NCI-H345 treated with DMSO at 0.1 percent for 48 hours (cell line): ENCODE results near the gene SBK3.
"Not testable (repeated sequence)": the region's sequence is repeated elsewhere in the genome, so short reads cannot be mapped to it uniquely, and the experiment has no call there.

ENCODE experiments used
- DNase-seq: peaks from one replicate; lab custom pipeline; 2025; ENCODE audit not compliant: unreplicated experiment; lab: John Stamatoyannopoulos, UW

SBK3 gene, protein sequence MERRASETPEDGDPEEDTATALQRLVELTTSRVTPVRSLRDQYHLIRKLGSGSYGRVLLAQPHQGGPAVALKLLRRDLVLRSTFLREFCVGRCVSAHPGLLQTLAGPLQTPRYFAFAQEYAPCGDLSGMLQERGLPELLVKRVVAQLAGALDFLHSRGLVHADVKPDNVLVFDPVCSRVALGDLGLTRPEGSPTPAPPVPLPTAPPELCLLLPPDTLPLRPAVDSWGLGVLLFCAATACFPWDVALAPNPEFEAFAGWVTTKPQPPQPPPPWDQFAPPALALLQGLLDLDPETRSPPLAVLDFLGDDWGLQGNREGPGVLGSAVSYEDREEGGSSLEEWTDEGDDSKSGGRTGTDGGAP

DNA sequence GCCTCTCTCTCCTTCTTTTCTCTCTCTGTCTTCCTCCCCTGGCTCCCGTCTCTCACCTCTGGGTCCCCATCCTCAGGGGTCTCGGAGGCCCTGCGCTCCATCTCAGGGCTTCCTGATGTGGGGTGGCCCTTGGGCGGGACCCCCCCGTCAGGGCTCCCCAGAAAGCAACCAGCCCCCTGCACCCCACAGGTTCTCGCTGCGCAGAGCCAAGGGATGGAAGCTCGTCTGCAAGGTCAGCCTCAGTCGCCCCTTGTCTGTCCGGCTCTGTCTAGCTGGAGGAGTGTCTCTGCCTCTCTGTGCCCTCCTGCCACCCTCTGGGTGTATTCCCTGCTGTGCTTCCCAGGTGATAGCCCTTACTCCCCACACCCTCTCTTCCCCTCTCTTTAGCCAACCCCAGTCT is at the start of gene SBK3:
Gene SBK3, minus strand, starts transcription at position 101 of the 400 bp plus-strand sequence. Its CDS starts 0 bp downstream, at position 101.
- no peak for DNase-seq

DNA sequence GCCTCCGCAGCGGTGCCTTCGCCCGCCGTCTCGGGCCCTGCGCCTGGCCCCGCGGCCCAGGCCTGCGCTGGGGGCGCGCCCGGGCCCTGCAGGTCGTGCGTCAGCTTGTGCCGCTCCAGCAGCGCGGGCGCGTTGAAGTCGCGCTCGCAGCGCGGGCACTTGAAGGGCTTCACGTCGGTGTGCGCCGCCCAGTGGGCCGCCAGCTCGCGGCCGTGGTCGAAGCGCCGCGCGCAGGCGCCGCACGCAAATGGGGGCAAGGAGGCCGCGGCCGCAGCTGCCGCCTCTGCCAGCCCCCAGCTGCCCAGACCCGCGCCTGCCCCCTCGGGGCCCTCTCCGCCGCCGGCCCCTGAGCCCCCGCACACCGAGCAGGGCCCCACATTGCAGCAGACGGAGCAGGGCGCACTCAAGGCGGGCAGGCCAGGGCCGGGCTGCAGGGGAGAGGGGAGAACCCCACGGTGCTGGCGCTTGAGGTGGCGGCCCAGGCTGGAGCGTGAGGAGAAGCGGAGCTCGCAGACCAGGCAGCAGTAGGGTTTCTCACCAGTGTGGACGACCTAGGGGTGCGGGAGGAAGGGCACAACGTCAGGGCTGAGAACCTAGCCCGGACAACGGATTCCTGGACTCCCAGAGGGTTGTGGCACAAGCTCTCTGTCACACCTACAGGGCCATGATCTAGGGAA is 47.9 kb upstream of the SBK3 start:
- no peak for DNase-seq

DNA sequence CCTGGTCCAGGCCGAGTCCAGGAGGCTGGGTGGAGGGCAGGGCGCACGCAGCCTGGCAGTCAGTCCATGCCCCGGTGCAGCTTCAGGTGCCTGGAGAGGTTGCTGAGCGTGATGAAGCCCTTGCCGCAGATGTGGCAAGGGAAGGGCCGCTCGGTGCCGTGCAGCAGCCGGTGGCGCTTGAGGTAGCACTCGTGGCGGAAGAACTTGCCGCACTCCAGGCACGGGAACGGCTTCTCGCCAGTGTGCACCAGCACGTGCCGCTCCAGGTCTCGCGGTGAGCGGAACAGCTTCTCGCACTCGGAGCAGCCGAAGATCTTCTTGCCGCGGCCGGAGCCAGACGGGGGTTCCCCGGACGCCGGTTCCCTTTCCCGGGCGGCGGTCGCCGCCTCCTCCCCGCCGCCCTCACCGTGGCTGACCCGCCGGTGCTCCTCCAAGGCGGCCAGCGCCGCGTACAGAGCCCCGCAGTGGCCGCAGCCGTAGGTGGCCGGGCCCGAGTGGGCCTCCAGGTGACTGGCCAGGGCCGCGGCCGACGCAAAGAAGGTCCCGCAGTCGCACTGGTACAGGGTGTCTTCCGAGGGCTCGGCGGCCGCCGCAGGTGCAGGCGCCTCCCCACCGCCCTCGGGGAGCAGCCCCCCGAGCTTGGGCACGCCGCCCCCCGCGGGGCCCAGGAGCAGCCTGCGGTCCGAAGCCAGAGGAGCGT is 47.2 kb upstream of the SBK3 start:
- no peak for DNase-seq

DNA sequence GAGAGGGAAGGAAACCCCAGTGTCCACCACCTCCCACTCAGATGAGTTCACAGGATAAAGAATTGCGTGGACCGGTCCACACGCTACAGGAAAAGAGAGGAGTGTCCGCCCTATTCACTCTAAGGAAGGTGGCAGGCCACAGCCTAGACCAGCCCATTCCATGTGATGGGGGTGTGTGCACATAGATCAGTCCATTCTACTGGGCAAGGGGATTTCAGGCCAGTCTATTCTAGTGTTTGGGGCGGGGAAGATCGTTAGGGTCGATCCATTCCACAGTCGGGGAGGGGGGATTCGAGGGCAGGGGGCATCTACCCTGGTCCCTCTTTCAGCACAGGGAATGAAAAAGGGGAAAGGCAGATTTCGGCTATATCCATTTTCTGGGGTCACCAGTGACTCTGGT is 46.2 kb upstream of the SBK3 start:
- DNase-seq, result no peak

DNA sequence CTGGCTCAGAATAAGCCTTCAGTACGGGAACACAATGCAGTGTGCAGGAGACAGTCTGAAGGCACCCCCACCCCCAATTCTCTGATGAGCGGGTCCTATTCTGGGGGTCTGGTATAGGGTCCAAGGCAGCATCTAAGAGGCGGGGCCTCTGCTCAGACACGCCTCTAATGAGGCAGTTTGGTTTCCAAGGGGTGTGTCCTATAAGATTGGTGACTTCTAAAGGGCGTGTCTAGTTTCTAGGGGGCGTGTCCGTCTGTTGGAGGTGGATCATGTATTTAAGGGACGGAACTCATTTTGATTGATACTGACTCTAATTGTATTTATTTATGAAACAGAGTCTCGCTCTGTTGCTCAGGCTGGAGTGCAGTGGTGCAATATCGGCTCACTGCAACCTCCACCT is 45.3 kb upstream of the SBK3 start:
- no peak for DNase-seq

DNA sequence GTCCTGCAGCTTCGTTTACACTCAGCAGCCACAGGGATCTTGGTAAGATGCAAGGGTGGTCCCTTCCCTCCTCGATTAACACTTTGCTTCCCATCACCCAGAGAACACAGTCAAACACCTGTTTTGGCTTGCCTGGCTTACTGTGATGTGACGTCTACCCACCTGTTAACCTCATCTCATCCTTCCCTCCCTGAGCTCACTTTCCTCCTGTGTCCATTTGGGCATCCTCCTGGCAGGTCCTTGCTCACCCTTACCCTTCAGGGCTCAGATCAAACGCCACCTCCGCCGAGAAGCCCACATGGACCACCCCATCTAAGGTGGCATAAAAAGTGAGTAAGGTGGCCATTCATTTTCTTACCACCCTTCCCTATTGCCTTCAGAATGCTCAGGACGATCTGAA is 44.8 kb upstream of the SBK3 start:
- no peak for DNase-seq

DNA sequence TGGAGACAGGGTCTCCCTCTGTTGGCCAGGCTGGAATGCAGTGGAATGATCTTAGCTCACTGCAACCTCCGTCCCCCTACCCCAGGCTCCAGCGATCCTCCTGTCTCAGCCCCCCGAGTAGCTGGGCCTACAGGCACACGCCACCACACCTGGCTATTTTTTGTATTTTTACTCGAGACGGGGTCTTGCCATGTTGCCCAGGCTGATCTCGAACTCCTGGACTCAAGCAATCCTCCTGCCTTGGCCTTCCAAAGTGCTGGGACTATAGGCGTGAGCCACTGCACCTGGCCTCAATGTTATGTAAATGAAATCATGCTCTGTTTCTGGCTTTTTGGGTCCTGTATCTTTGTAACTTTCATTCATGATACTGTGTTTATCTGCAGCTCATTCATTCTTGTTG is 43.4 kb upstream of the SBK3 start:
- no peak for DNase-seq

DNA sequence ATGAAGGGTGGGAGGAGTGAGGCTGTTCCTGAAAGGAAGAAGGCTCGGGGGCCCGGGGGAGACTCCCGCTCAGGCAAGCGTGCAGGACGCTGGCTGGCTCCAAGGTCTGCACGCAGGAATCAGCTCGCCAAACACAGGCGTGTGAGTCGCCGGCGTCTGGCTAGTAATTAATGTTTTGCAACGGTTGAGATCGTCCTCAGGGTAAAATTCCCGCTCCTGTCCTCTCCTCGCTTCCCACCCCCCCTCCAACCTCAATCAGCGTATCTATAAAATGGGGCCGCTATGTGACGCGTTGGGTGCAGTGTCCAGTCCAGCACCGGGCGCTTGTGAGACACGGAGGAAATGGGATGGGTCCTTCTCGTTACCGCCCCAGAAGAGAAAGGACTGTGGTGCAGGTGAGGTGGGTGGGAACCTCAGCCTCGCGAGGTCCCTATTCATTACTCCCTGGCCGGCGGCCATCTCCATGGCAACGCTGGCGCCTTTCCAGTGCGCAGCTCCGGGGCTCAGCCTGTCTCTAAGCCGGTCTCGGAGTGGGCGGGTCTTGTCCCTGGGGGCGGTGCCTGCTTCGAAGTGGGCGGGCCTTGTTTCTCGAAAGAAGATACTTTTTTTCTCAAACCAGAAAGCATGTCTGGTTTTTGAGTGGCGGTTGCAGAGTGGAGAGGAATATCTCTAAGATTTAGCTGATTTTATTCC is 41.8 kb upstream of the SBK3 start:
- DNase-seq, result peak; percentile 88

DNA sequence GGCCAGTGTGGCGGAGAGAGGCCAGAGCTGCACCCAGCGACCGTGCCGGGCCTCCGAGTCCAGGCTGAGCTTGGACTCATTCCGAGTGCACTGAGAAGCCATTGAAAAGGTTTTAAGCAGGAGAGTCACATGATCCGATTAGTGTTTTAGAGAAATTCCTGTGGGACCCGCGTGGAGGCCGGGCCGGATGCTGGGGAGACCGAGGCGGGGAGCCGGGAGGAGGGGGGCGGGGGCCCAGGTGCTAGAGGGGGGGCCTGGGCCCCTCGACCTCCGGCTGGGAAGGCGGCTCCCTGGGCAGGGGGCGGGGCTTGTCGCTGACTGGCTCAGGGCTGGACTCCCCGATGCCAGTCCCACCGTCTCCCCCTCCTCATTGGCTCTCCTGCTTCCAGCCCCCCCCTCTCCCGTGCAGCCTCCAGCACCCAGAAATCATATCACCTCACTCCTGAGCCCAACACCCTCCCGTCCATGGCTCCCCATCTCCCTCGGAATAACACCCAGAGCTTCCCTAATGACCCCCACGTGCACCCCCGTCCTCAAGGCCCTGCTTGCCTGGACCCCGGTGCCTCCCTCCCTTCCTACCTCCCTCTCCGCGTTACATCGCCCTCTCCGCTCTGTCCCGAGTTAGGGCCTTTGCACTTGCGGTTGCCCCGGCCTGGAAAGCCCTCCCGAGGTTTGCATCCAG is 40.5 kb upstream of the SBK3 start:
- peak; percentile 41 for DNase-seq

DNA sequence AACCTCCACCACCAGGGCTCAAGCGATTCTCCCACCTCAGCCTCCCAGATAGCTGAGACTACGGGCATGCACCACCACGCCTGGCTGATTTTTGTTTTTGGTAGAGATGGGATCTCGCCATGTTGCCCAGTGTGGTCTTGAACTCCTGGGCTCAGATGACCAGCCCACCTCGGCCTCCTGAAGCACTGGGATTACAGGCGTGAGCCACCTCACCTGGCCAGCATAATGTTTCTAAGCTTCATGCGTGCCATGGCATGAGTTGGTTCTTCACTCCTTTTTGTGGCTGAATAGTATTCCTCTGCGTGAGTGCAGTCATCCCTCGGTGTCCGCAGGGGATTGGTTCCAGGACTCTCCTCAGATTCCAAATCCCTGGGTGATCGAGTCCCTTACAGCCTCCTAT is 39.5 kb upstream of the SBK3 start:
- DNase-seq, result no peak

DNA sequence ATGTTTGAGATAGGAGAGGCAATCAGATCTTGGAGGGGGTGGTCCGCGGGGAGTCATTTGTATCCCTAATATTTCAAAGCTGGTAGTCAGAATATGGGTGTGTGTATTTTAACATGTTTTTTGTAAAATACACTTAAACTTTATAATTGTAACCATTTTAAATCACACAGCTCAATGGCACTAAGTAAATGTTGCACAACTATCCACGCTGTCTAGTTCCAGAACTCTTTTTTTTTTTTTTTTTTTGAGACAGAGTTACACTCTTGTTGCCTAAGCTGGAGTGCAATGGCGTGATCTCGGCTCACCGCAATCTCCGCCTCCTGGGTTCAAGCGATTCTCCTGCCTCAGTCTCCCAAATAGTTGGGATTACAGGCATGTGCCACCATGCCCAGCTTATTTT is 38.6 kb upstream of the SBK3 start:
- DNase-seq, result not testable (repeated sequence)

DNA sequence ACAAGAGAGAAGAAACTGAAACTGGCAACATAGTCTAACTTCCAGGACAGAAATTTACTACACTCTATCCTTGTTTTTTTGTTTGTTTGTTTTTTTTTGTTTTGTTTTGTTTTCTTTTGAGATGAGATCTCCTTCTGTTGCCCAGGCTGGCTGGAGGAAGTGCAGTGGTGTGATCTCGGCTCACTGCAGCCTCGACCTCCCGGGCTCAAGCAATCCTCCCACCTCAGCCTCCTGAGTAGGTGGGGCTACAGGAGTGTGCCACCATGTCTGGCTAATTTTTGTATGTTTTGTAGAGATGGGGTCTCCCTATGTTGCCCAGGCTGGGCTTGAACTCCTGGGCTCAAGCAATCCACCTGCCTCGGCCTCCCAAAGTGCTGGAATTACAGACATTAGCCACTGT is 36.9 kb upstream of the SBK3 start:
- not testable (repeated sequence) for DNase-seq

DNA sequence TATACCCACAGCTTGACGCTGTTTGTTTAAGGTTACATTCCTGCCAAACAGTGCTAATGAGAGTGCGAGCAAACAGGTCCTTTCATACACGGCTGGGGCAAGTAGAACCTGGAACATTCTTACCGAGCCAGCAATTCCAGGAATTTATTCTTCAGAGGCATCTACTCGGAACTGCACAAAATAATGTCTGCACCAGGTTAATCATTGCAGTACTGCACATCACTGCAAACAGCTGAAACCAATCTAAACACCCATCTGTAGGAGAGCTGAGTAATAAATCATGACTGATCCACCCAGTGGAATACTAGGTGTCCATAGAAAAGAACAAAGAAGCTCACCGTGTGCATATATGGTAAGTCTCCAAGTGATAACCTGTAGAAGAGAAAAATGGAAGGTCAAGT is 36.5 kb upstream of the SBK3 start:
- DNase-seq, result no peak

DNA sequence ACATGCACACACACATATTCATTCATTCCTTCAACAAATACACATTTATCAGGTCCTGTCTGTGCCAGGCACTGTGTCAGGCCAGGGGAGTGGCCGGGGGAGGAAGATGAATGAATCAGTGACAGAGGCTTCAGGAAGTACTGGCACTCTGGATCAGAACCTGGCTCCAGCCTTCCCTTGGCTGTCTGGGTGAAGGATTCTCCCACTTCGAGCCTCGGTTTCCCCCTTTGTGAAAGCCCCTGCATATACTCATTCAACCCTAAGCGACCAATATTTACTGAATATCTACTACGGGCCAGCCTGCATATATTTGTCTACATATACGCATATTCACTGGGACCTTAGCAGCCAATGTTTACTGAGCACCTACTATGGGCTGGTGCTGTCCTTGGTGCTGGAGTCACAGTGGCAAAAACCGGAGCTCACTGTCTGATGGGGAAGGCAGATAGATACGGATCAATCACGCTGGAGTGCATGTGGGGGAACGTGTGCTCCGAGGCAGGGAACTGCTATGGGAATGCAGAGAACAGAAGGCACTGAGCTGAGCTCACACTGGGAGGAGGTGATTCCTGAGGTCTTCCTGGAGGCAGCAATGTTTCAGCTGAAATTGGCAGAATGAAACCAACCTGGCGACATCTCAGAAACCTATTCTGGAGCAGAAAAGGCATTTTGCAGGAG is 35.9 kb upstream of the SBK3 start:
- no peak for DNase-seq

DNA sequence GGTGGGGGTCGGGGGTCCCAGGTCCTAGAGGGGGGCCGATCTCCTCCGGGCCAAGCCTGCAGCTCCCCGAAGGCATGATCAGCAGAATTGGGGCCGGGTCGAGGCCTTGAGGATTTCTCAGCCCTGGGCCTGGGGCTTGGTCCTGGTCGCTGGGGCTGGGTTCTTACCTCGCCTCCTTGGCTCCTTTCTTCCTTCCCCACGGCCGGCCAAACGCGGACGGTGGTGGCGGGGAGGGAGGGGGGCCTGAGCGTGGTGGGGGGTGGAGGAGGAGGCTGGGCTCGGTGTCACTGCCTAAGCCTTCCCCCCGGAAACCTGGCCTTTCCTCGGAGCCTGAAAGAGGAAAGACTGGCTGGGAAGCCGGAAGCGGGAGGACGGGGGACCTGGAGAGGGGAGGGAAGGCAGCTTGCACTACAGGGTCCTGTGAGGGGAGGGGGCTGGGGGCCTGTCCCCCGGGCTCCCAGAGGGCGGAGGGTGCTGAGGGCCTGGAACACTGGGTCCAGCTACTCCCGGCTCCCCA is 35.3 kb upstream of the SBK3 start, which contains the start of gene ZNF579:
Gene ZNF579, minus strand, starts transcription at position 221 of the 517 bp plus-strand sequence. CDS start 1,209 bp downstream, outside the sequence.
- peak; percentile 20 for DNase-seq

DNA sequence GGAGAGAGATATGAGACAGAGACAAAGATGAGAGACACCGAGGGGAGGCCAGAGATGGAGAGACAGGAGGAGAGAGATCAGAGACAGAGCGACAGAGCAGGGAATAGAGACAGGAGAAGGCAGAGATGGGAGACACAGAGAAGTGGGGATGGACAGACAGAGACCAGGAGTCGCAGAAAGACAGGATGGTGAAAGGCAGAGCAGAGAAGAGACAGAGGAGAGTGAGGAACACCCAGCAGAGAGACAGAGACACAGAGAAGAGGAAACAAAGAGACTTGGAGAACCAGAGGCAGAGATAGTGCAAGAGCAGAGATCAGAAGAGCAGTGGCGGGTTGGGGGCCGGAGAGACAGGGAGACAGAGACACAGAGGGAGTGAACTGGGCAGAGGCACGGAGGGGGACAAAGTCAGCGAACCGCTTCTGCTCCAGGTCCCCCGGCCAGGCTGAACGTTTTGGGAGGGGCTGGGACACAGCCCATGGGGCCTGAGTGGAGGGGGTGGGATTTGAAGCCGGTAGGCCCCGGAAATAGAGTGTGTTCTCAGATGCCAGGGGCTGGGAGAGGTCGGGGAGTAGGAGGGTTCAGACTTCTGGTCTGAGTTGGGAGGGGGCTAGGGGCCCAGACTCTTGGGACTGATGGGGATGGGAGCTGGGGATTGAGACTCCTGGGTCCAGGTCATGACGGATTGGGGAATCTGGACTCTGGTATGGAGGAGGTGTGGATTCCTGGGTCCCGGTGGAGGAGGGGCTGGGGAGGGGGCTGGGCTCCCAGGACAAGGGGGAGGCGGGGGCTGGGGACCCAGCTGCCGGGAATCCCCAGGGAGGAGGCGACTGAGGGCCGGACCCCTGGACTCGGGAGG is 34.7 kb upstream of the SBK3 start:
- DNase-seq, result no peak

DNA sequence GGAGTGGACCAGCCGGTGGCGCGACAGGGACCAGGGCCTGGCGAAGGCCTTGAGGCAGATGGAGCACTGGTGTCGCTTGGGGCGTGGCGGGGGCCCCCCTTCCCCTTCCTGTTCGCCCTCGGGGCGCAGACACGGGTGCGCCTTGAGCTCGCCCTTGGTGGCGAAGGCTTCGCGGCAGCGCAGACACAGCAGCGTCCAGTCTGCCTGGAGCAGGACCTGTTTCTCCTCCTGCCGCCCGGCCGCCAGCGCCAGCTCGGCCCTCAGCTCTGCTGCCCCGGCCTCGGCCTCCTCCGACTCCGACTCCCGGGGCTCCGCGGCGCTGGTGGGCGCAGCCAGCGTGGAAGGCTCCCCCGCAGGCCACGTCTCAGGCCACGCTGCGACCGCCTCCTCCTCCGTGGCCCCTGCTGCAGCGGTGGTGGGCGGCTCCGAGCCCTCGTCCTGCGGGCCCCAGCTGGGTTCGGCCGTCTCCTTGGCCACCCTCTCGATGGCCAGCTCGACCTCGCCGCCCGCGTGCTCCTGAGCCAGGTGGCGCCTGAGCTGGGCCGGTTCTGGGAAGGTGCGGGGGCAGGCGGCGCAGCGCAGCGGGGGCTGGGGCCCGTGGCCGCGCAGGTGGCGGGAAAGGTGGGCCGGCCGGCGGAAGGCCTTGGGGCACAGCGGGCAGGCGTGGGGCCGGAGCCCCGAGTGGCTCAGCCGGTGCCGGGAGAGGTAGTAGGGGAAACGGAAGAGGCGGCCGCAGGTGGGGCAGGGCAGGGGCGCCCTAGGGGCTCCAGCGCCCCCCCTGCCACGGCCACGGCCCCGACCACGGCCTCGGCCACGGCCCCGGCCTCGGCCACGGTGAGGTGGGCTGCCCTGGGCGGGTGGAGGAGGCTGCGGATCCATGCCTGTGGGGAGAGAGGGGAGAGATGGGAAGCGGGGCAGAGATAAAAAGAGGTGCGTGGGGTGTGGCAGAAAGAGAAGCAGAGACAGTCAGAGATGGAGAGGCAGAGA is 33.7 kb upstream of the SBK3 start:
- no peak for DNase-seq
